Measurements from ENCODE around the gene METTL25. TPM values are rescaled to one million over a fixed set of nuclear protein-coding genes. Genes with fewer than 3 reads are reported as not detected.
A peak's percentile ranks its signal among the peaks of the same experiment; 100 is the strongest.

The METTL25 gene
- total and polyA plus RNA-seq, 2 experiments from 2014 or later = 9.1 to 14.5 TPM

DNA sequence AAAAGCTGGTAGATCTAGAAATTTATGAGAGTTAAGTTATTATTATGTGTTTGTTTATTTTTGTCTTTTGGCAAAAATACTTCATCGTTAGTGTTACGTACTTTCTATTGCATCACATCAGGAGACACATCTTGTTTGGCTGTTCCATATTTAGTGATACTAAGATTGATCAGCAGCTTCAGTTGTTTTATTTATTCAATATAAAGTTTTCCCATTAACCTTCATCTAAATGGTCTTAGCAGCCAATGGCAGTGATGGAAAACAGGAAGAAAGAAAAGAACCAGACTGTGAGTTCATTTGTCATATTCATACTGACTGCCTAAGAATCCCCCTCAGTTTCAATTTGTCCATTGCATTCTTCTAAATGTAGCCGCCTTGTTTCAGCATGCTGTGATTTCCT lies 122.3 kb downstream of the METTL25 start:
- no peak overlapping the region for H3K27ac ChIP-seq
- no peak for TF ChIP-seq CTCF (IDR thresholded peaks at IDR 0.05; ENCODE audit: low read depth, low read length)
- H3K4me1 ChIP-seq (ENCODE audit: low read depth) = no peaks in the 10 kb centered on the region

DNA sequence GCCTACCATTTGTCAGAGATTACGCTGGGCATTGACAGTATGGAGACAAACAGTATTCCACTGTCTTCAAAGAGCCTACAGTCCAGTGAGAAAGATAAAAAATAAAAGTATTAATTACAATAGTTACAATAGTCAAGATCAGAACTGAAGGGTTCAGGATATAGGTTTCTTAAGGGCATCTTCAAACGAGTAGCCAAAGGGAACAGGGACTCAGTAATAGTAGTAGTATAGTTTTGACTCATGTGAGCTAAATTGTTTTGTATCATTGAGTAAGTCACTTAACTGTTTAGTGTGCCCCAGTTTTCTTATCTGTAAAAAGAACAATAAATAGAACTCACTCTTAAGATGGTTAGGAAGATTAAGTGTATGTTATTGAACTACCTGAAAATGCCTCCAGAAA lies 123.6 kb downstream of the METTL25 start:
- Histone ChIP-seq H3K27me3 (no peaks in the 10 kb centered on the region), H3K4me3 (no peak overlapping the region), H3K27ac (no peak overlapping the region), H3K9me3 (ENCODE audit: low read depth) (no peaks in the 10 kb centered on the region), H3K4me1 (ENCODE audit: low read depth) (no peaks in the 10 kb centered on the region), H3K36me3 (no peaks in the 10 kb centered on the region)
- TF ChIP-seq CTCF (IDR thresholded peaks at IDR 0.05; ENCODE audit: low read depth, low read length) = no peak
- no peak for DNase-seq (ENCODE audit: low read depth in 1 of 2, low spot score in 1 of 2)

More for the DNA sequence above, 122.3 kb downstream of the METTL25 start:
- Histone ChIP-seq H3K27me3 (no peaks in the 10 kb centered on the region), H3K9me3 (ENCODE audit: low read depth) (no peaks in the 10 kb centered on the region), H3K36me3 (no peaks in the 10 kb centered on the region), H3K4me3 (no peak overlapping the region)
- no peak for DNase-seq (ENCODE audit: low read depth in 1 of 2, low spot score in 1 of 2)

- H3K9me3 ChIP-seq (ENCODE audit: low read depth) = no peaks in the 10 kb centered on the region
- no peak overlapping the region for H3K27ac ChIP-seq
- H3K27me3 ChIP-seq = no peaks in the 10 kb centered on the region
- TF ChIP-seq CTCF (IDR thresholded peaks at IDR 0.05; ENCODE audit: low read depth, low read length) = no peak
- H3K4me1 ChIP-seq (ENCODE audit: low read depth) = no peaks in the 10 kb centered on the region
- H3K36me3 ChIP-seq = no peaks in the 10 kb centered on the region
- peak in 1 of 2 donors; percentile 74 for DNase-seq (ENCODE audit: low read depth in 1 of 2, low spot score in 1 of 2)
- H3K4me3 ChIP-seq = no peak overlapping the region
Observed at GRCh38 chr12:82486524-82487235, 128.4 kb downstream of the METTL25 start.

GRCh38 chr12:82504409-82504808 lies 146.1 kb downstream of the METTL25 start:
- DNase-seq (ENCODE audit: low read depth in 1 of 2, low spot score in 1 of 2) = peak in 1 of 2 donors; percentile 3
- Histone ChIP-seq H3K9me3 (ENCODE audit: low read depth) (no peaks in the 10 kb centered on the region), H3K4me3 (no peak overlapping the region), H3K27ac (no peak overlapping the region), H3K36me3 (no peaks in the 10 kb centered on the region), H3K27me3 (no peaks in the 10 kb centered on the region), H3K4me1 (ENCODE audit: low read depth) (no peaks in the 10 kb centered on the region)
- no peak for TF ChIP-seq CTCF (IDR thresholded peaks at IDR 0.05; ENCODE audit: low read depth, low read length)

GRCh38 chr12:82505150-82505549 lies 146.8 kb downstream of the METTL25 start:
- Histone ChIP-seq H3K4me1 (ENCODE audit: low read depth) (no peaks in the 10 kb centered on the region), H3K27ac (no peak overlapping the region), H3K27me3 (no peaks in the 10 kb centered on the region), H3K36me3 (no peaks in the 10 kb centered on the region), H3K4me3 (no peak overlapping the region), H3K9me3 (ENCODE audit: low read depth) (no peaks in the 10 kb centered on the region)
- no peak for TF ChIP-seq CTCF (IDR thresholded peaks at IDR 0.05; ENCODE audit: low read depth, low read length)
- no peak for DNase-seq (ENCODE audit: low read depth in 1 of 2, low spot score in 1 of 2)

All from cardiac muscle cell (in vitro differentiated cells and primary cell).